ENCODE results near the gene CC2D1A.

GRCh38 chr19:13952154-13952930, 46.3 kb downstream of the CC2D1A start, which contains the start of gene DCAF15:
- TF ChIP-seq EZH2phosphoT487 (IDR thresholded peaks at IDR 0.05; ENCODE audit: insufficient read depth, low read depth) = no peak
- TF ChIP-seq EZH2 (IDR thresholded peaks at IDR 0.05; ENCODE audit: insufficient read depth, poor library complexity, severe bottlenecking) = no peak
